GM18508 (cell line): Measurements from ENCODE around the gene PSME3IP1.
"Not testable (repeated sequence)": the region's sequence is repeated elsewhere in the genome, so short reads cannot be mapped to it uniquely, and the experiment has no call there.

Source experiments
- ATAC-seq: cut with Tn5 transposase; IDR thresholded peaks from one replicate; pipeline ENCODE4 v1.9.1; 2021; ENCODE audit warnings: moderate number of reproducible peaks; ENCODE audit not compliant: insufficient read depth, unreplicated experiment

Gene PSME3IP1

DNA sequence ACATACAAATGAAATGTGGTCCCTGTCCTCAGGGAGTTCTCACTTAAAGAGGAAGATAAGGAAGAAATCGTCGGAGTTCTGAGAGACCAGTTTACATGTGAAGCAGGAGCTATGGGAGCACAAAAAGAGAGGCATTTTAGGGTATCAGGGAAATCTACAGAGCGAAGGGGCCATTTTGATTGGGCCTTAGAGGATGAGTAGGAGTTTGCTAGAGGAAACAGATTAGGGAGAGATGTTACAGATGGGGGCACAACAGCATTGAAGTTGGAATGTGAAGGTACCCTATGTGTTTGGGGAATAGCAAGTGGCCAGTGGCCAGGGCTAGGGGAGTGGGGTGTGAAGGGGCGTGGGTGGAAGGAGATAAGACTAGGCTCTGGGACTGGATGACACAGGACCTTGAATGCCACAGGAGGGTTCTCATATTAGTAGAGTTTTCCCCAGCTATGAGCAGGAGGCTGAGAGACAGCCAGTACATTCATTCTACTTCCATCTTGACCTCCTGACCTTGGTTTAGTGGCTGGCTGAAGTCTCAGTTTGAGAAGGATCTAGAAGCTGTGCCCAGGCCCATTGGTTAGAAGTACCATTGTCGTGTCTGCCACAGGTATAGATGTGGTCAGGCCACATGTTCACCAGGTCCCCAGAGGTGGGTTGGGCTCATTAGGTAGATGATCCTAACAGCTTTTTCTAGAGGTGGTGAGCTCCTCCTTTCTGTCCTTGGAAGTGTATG lies 58.6 kb downstream of the PSME3IP1 start:
- no peak for ATAC-seq

DNA sequence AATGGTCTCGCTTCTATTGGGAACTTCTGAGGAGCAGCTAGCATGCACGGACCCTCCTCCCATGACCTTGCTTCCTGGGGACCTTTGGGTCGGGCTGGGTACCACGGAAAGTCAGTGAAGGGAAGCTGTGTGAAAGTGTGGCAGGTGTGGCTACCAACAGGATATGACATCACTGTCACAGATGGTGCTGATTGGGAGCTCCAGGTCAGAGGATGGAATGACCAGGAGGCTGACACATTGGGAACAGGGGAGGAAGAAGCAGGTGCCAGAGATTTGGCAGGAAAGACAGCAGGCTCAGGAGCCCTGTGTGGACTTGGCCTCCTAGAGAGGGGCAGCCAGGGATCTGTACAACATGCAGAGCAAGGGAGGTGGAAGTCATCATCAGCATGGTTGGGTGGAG lies 59.4 kb downstream of the PSME3IP1 start:
- ATAC-seq = no peak

DNA sequence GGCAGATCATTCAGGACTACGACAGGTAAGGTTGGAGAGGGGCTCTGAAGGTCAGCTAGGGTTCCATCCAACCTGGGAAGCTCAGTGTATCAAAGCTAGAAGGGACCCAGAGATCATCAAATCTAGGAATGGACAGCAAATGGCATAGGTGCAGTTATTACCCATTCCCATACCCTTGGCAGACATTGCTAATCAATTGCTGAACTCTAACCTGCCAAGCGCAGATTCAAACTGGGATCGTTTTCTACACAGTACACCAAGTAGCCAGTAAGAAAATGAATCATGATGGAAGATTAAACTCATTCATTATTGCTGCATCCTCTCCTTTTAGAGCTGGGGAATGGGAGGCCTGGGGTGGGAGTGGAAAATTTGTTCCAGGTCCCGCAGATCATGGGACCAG lies 59.9 kb downstream of the PSME3IP1 start:
- ATAC-seq = no peak

DNA sequence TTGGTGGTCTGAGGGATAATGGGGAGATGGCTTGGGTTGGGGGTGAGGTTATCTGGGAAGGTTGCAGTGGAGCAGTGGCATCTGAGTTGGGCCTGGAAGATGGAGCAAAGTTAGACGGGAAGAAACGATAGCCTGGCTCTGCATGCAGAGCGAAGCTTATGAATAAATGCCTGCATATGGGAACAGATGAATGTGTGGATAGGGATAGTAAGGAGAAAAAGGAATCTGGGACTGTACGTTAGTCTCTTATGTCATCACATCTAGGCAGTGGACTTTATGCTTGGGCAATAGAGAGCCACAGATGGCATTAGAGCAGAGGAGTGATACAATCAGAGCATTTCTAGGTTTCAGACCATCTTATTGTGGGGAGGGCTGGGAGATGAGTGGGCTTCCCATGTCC lies 60.5 kb downstream of the PSME3IP1 start:
- no peak for ATAC-seq

DNA sequence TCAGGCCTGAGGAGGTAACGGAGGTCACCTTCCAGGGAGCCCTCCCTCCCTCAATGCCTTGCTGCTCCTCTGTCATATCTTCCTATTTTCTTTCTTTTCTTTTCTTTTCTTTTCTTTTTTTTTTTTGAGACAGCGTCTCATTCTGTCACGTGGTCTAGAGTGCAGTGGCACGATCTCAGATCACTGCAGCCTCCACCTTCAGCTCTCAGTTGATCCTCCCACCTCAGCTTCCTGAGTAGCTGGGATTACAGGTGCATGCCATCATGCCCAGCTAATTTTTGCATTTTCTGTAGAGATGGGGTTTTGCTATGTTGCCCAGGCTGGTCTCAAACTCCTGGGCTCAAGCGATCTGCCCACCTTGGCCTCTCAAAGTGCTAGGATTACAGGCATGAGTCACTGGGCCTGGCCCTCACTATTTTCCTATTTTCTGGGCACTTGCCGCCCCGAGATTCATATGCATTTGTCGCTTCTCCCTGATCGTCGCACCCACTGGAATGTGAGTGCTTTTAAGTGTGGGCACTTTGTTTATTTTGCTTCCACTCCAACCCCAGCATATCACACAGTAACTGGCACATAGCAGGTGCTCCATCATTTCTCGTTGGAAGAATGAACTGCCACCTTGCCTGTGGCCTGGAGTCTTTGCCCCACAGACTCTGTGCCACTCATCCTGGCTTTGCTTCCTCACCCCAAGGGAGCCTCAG lies 61.7 kb downstream of the PSME3IP1 start:
- ATAC-seq = no peak

DNA sequence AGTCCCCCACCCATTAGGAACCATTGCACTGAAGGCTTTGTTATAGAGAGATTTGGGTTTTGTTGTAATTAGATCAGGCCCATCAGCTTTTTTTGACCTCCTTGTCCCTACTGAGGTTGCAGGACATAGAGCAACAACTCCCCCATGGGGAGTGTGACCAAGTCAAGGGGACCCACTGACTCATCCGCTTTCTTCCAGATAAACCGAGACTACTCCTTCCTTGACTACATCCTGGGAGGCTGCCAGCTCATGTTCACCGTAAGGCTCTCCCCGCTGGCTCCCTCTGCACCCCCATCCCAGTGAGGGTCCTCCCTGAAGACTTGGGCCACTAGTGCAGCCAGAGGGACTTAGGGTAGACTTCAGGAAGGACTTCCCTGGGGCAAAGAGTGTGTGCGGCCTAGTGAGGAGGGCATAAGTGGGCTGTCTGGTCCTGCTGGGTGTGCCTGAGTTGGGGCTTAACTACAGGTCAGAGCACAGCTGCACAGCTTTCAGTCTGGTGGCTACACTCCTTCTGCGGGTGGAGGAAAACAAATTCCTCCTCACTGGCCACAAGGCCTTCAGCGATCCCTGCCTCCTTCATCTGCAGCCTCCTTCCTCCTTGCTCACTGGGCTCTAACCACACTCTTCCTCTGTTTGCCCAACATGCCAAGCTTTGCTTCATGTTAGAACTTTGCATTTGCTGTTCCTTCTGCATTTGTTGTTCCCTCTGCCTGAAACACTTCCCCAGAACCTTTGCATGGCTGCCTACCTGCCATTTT lies 62.4 kb downstream of the PSME3IP1 start:
- no peak for ATAC-seq

DNA sequence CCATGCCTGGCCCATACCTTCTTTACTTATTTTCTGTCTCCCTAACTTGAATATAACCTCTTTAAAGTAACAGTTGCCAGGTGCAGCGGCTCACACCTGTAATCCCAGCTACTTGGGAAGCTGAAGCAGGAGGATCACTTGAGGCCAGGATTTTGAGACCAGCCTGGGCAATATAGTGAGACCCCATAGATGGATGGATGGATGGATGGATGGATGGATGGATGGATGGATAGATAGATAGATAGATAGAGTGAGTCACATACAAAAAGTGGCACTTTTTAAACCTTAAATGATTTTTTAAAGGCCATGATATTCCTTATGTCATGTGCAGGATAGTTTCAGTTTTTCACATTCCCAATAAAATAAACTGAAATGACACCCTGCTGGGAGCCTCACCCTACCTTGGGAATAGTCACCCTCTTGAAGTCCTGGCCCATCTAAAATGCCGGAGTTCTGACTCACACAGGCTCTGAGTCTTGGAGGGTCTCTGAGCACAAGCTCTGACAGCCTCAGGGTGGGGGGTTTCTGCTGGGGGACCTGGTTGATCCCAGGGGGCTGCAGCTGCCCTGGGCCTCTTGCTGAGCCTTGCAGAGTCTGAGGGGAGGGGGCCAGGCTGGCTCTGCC lies 67.3 kb downstream of the PSME3IP1 start:
- no peak for ATAC-seq

DNA sequence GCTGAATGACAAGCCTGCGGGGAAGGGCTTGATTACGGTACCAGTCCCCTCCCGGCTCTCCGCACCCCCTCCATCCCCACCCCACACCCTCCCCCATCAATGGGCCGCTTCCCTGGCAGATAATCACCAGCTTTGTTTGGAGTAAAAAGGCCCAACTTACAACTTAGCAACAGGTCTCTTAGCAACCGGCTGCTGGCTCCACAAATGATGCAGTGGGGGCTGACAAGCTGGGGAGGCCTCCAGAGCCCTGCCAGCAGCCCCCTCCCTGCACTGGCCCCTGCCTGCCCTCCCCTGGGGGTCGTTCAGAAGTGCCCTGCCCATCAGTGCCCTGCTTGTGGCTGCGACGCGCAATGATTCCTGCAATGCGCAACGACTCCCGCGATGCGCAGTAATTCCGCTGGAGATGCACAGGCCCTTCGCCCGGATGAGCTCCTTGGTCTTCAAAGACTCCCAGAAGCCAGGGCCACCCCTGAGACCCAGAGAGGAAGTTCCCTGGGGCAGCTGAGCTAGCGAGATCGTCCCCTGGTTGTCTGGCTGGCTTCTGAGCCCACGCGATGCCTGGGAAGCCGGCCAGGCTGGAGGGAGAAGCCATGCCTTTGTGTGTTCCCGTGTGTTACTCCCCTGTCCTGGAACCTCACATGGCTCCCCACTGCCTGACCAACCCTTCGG lies 70.2 kb downstream of the PSME3IP1 start:
- ATAC-seq = no peak

DNA sequence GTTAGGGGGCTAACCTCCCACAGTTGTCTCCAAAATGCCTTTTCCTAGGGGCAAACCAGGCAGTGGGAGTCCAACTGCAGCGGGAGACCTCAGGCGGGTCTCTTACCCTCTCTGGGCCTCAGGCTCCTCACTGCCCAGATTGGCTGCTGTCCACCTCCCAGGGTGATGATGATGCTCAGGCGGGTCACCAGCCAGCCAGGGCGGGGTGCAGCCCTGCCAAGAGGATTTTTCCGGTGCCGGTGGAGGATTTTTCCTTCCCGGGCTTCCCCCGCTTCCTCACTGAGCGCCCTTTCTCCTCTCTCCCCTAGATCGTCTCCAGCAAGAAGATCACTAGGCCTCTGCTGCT lies 70.7 kb downstream of the PSME3IP1 start:
- ATAC-seq = no peak

DNA sequence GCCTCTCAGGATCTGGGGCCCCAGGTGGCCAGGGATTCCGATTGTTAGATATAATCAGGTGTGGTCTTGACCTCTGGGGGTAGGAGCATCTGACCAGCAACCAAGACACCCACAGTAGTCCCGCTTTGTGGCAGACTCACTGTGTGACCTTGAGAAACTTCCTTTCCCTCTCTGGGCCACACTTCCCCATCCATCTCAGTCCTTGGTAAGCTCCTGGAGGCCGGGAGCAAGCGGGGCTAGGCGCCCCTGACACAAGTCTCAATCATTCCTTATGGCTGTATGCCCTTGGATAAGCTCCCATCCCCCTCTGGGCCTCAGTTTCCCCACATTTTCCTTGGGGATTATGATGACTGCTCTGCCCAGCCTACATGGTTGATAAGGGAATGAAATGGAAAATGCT lies 72.2 kb downstream of the PSME3IP1 start:
- no peak for ATAC-seq

DNA sequence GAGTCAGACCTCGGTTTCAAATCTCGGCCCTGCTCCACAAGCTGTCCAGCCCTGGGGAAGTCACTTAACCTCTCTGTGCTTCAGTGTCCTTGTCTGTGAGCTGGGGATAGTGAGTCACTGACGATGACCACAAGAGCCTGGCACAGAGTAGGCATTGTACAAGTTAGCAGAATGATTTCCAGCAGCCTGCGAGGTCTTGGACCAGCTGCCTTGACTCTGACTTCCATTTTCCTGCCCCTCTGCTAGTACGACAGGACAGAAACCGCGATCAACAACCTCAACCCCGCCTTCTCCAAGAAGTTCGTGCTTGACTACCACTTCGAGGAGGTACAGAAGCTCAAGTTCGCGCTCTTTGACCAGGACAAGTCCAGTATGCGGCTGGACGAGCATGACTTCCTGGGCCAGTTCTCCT lies 72.8 kb downstream of the PSME3IP1 start:
- no peak for ATAC-seq

DNA sequence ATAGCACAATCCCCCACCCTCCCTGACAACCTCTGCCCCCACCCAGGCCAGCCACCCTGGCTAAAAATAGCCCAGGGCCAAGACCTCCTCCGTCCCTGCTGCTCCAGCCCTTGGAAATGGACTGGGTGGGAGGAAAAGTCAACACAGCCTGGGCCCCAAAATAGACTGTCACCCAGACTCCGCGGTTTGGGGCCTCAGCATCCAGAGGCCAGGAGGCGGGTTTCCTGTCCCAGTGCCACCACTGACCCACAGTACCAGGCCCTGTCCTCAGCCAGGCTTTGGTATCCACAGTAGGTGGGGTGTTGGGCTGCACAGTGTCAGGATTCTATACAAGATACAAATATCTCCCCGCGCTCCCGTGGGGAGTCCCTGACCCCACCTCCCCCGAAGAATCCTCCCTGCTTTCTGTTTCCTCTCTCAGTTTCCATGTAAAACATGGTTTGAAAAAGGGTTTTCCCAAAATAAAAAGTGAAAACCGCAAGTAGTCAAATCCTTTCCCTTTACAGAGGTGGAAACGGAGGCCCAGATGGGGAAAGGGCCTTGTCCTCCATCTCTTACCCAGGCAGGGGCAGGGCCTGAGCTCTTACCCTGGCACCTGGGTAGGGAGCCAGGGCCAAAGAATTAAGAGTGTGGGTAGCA lies 73.3 kb downstream of the PSME3IP1 start:
- ATAC-seq = no peak

DNA sequence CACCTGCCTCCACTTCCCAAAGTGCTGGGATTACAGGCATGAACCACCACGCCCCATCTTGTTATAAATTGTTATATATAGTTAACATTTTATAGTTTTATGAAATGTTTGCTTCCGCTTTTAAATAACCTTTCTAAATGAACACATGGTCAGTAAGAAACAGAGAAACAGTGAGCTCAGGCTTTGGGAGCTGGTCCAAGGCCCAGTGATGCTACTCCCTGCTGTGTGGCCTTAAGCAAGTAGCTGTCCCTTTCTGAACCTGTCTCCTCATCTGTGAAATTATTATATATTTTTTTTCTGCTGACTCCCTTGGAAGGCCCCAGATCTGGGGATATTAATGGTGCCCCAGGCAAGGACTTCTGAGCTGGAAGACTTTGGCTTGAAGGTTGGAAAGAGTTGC lies 74.4 kb downstream of the PSME3IP1 start:
- ATAC-seq = no peak

DNA sequence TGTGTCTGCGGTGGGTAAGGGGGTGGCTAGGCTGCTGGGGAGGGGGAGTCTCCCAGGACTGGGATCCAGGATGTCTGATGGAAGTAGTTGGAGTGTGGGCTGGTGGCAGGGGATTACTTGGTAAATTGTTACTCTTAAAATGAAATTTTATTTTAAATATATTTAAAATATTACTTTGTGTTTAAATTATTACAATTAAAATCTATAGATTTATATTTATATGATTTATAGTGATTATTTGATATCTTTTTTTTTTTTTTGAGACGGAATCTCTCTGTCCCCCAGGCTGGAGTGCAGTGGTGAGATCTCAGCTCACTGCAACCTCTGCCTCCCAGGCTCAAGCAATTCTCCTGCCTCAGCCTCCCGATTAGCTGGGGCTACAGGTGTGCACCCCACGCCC lies 74.9 kb downstream of the PSME3IP1 start:
- no peak for ATAC-seq

DNA sequence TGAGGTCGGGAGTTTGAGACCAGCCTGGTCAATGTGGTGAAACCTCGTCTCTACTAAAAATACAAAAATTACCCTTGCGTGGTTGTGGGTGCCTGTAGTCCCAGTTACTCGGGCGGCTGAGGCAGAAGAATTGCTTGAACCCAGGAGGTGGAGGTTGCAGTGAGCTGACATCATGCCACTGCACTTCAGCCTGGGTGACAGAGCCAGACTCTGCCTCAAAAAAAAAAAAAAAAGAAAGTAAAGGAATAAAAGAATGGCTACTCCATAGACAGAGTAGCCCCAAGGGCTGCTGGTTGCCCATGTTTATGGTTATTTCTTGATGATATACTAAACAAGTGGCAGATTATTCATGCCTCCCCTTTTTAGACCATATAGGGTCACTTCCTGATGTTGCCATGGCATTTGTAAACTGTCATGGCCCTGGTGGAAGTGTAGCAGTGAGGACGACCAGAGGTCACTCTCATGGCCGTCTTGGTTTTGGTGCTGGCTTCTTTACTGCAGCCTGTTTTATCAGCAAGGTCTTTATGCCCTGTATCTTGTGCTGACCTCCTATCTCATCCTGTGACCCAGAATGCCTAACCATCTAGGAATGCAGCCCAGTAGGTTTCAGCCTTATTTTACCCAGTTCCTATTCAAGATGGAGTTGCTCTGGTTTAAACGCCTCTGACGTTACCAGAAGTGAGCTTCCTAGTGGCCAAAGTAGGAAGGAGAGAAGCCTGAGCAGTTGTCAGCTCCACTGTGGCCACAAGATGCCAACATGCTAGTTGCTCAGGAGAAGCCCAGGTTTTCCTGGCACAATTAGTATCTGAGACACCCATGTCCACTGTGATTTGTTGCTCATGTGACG lies 76.4 kb downstream of the PSME3IP1 start:
- not testable (repeated sequence) for ATAC-seq

DNA sequence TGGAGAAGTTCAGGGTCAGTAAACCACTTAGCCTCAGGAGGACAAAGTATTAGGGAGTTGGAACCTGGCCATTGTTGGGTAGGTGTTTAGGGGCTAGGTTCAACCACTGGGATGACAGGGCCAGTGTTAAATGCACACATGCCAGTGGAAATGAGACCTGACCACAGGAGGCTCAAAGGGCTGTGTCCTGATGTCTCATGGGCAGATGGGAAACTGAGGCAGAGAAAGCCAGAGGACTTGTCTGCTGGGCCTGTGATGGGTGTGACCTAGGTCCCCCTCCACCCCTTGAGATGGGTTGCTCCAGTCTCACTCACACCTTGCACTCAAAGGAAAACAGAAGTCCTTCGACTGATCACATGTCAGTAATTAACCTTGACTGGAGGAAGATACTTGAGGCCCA lies 77.4 kb downstream of the PSME3IP1 start:
- no peak for ATAC-seq

DNA sequence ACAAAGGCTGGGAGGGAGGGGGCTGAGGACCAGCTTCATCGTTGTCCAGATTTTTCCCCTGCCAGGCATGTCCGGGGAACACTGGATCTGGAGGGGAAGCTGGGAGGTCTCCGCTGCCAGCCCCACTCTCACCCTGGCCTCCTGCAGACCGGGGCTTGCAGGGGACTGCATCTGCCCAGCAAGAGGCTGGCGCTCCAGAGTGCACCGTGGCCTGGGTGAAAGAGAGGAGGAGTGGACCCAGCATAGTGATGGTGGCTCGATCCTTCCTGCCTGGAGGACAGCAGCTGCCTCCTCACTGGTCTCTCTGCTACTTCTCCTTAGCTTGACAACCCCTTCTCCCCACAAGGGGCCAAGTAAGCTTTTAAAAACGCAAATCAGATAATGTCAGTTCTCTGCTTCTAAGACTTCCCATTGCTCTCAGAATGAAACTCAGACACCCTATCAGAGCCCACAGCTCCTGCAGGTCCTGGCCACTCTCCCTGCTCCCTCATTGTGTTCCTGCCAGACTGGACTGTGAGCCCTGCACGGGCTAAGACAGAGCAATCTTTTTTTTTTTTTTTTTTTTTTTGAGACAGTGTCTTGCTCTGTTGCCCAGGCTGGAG lies 78.4 kb downstream of the PSME3IP1 start:
- no peak for ATAC-seq

DNA sequence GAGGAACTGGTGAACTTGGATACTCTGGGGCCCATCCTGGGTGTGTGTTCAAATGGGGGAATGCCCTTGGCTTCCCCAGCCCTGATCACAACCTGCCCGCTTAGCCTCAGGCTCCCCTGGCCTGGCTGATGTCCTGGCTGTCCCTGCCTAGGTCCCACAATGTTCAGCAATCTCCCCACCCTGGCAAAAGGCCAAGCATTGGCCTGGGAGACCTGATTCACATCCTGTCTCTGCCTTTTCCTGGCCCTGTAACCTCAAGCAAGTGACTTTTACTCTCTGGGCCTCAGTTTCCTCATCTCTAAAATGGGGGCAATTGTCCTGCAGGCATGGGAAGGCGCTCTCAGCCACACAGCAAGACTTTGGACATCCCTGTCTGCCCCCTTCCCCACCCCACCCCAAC lies 79.1 kb downstream of the PSME3IP1 start:
- no peak for ATAC-seq

DNA sequence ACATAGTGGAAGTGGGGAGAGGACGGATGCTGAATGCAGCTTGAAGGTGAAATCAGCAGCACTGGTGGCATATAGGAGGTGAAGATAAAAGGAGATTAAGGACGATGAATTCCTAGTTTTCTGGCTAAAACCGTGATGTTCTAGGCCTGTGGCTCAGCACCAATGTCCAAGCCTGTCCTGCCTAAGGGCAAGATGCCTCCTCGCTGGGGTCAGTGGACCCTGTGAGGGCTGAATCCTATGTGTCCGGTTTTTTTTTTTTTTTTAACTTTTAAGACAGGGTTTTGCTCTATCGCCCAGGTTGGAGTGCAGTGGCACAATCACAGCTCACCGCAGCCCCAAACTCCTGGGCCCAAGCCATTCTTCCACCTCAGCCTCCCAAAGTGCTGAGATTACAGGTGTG lies 80.7 kb downstream of the PSME3IP1 start:
- no peak for ATAC-seq
